HepG2 (cell line): ENCODE results near the gene PGGT1B. TPM values are rescaled to one million over a fixed set of nuclear protein-coding genes. Genes with fewer than 3 reads are reported as not detected.

Experiments
- ATAC-seq: fragments of 200-7000 bp; cut with Tn5 transposase; 3 replicates; pipeline ENCODE4 v1.9.1; 2020; ENCODE audit warnings: mild to moderate bottlenecking, moderate library complexity
- BruUV-seq: library from RNA; stranded (reverse); fragments of 400-500 nt; replicated peaks from 2 replicates; lab custom pipeline; 2021; lab: Mats Ljungman, UMichigan
- CTCF ChIA-PET: fragments of 300-600 bp; formaldehyde crosslinking; extraction: SDS; loops from one replicate; lab custom pipeline; 2021; ENCODE audit warnings: low total read pairs, inconsistent platforms, low intra/inter-chr PET ratio; lab: Yijun Ruan, JAX
- POLR2A ChIA-PET: fragments of 350-600 bp; sonication (Branson Sonifier 250); formaldehyde crosslinking; loops from one replicate; lab custom pipeline; 2020; ENCODE audit warnings: antibody characterized with exemption, inconsistent platforms; lab: Yijun Ruan, JAX
- DNase-seq: peaks from one replicate; pipeline ENCODE4 v3.0.0-alpha.2; 2015; ENCODE audit warnings: low spot score
- FAIRE-seq: peaks from 3 replicates; lab custom pipeline; 2011; peaks lifted over from hg19 to GRCh38; lab: Jason Lieb, UNC
- H2AFZ ChIP-seq: one replicate; pipeline ENCODE4 v1.6.1; 2011; ENCODE audit warnings: low read length, inconsistent platforms
- H3K27ac ChIP-seq: fragments of 300-600 bp; 3 replicates; pipeline ENCODE4 v1.8.0; 2011; ENCODE audit warnings: mixed run types, mild to moderate bottlenecking, mixed read lengths, low read length, inconsistent platforms; ENCODE audit not compliant: insufficient read depth; ENCODE audit errors: extremely low read length
- H3K27me3 ChIP-seq, 2 experiments: fragments of 200-600 bp in 1 of 2; 2 replicates in 1 of 2; 3 replicates in 1 of 2; pipeline versions ENCODE4 v1.6.0 to v1.8.0; 2011; ENCODE audit warnings: low read length in 2 of 2, mild to moderate bottlenecking in 2 of 2, moderate library complexity in 2 of 2, inconsistent platforms in 1 of 2; ENCODE audit not compliant: insufficient read depth in 2 of 2, control insufficient read depth in 1 of 2
- H3K36me3 ChIP-seq, 2 experiments: fragments of 200-600 bp in 1 of 2; replicated peaks in 1 of 2; 2 replicates in 1 of 2; 3 replicates in 1 of 2; pipeline versions ENCODE4 v1.5.1 to v1.8.0; 2011; ENCODE audit warnings: low read length in 2 of 2, inconsistent platforms in 1 of 2; ENCODE audit not compliant: insufficient read depth in 2 of 2, control insufficient read depth in 1 of 2
- H3K4me1 ChIP-seq: 2 replicates; pipeline ENCODE4 v1.5.1; 2012; ENCODE audit warnings: low read length, inconsistent platforms; ENCODE audit not compliant: insufficient read depth
- H3K4me2 ChIP-seq: 2 replicates; pipeline ENCODE4 v1.6.0; 2011; ENCODE audit warnings: low read depth, low read length, inconsistent platforms
- H3K4me3 ChIP-seq, 3 experiments: fragments of 200-600 bp in 1 of 3; sonication (generic), shearing (Covaris generic) in 1 of 3; replicated peaks in 1 of 3; 2 replicates each; pipeline ENCODE4 v1.5.1; 2011 to 2016; ENCODE audit warnings: low read length in 3 of 3, inconsistent platforms in 2 of 3, low read depth in 2 of 3, mild to moderate bottlenecking in 2 of 3, control low read depth in 1 of 3, mixed read lengths in 1 of 3; ENCODE audit not compliant: insufficient read depth in 1 of 3
- H3K79me2 ChIP-seq: one replicate; pipeline ENCODE4 v1.6.1; 2011; ENCODE audit warnings: low read length, inconsistent platforms; ENCODE audit not compliant: insufficient read depth
- H3K9ac ChIP-seq: 2 replicates; pipeline ENCODE4 v1.6.0; 2011; ENCODE audit warnings: mild to moderate bottlenecking, low read depth, low read length, inconsistent platforms; ENCODE audit not compliant: insufficient read depth
- H3K9me3 ChIP-seq: 2 replicates; pipeline ENCODE4 v1.5.1; 2012; ENCODE audit warnings: mild to moderate bottlenecking, low read length
- H4K20me1 ChIP-seq: 2 replicates; pipeline ENCODE4 v1.6.0; 2011; ENCODE audit warnings: inconsistent platforms, mild to moderate bottlenecking, low read length, moderate library complexity; ENCODE audit not compliant: insufficient read depth
- FOSL1 ChIP-seq: sonication (generic); formaldehyde crosslinking; IDR thresholded peaks from 2 replicates; pipeline ENCODE4 v1.9.0; 2021; ENCODE audit warnings: missing genetic modification reagents, borderline replicate concordance
- FOXC1 ChIP-seq: sonication (generic); formaldehyde crosslinking; IDR thresholded peaks from 2 replicates; pipeline ENCODE4 v1.8.0; 2022; ENCODE audit warnings: mild to moderate bottlenecking, missing genetic modification reagents, borderline replicate concordance
- MED8 ChIP-seq: sonication (generic); formaldehyde crosslinking; IDR thresholded peaks from 2 replicates; pipeline ENCODE4 v1.8.1; 2023; ENCODE audit warnings: mild to moderate bottlenecking, missing genetic modification reagents; ENCODE audit not compliant: insufficient replicate concordance
- MIXL1 ChIP-seq: IDR thresholded peaks from 2 replicates; pipeline ENCODE4 v1.6.1; 2016
- NR2F1 ChIP-seq, 2 experiments: fragments of 450-650 bp in 1 of 2; formaldehyde crosslinking in 1 of 2; IDR thresholded peaks; 2 replicates each; pipeline versions ENCODE4 v1.5.0 to v1.6.1; 2016 to 2020; ENCODE audit warnings: mild to moderate bottlenecking in 1 of 2, missing compliant biosample characterization in 1 of 2, missing genetic modification reagents in 1 of 2, moderate library complexity in 1 of 2
- POLR2G ChIP-seq: fragments of 200-400 bp; formaldehyde crosslinking; IDR thresholded peaks from 2 replicates; pipeline ENCODE4 v1.6.1; 2018; ENCODE audit warnings: mild to moderate bottlenecking, low read depth, low read length, moderate library complexity
- SETDB1 ChIP-seq: sonication (generic); formaldehyde crosslinking; IDR thresholded peaks from 2 replicates; pipeline ENCODE4 v1.5.1; 2020; ENCODE audit warnings: missing genetic modification reagents, mild to moderate bottlenecking, borderline replicate concordance
- SP1 ChIP-seq, 2 experiments: fragments of 450-650 bp in 1 of 2; sonication (generic) in 1 of 2; formaldehyde crosslinking in 1 of 2; IDR thresholded peaks; 2 replicates each; pipeline versions ENCODE4 v1.4.0 to v1.6.1; 2016 to 2020; ENCODE audit warnings: missing genetic modification reagents in 1 of 2
- TEAD3 ChIP-seq: optimal IDR thresholded peaks from 2 replicates; pipeline ENCODE3; 2016; ENCODE audit warnings: borderline replicate concordance
- ZBTB7A ChIP-seq: sonication (generic); formaldehyde crosslinking; IDR thresholded peaks from 2 replicates; pipeline ENCODE4 v1.8.0; 2022; ENCODE audit warnings: mild to moderate bottlenecking, missing genetic modification reagents
- ZNF138 ChIP-seq: sonication (generic); formaldehyde crosslinking; IDR thresholded peaks from 2 replicates; pipeline ENCODE4 v1.5.0; 2020; ENCODE audit warnings: mild to moderate bottlenecking, low read depth, missing genetic modification reagents
- in situ Hi-C: cut with HindIII; loops from 2 replicates; pipeline ENCODE4 v1.10.0; 2017; ENCODE audit warnings: low pct_unique_long_range_greater_than_20kb; ENCODE audit not compliant: extremely low pct_ligation_motif_present
- intact Hi-C: fragments of 100-400 bp; cut with micrococcal nuclease; formaldehyde crosslinking; loops from one replicate; pipeline ENCODE4 v1.10.0; 2022; ENCODE audit not compliant: unreplicated experiment
- polyA plus RNA-seq, 8 experiments: library from polyadenylated mRNA; depleted of rRNA in 3 of 8; stranded (reverse) in 7 of 8; unstranded in 1 of 8; fragments of >200 nt; fragmentation: Illumina TruSeq in 4 of 8; extraction: Trizol in 4 of 8; gene quantifications; 2 replicates each; pipeline versions ENCODE4 v1.2.1 to v1.2.3, GENCODE V29; 2011 to 2016; ENCODE audit warnings: low read depth in 4 of 8, missing spikeins in 1 of 8, mixed read lengths in 1 of 8; ENCODE audit not compliant: insufficient read depth in 1 of 8
- total RNA-seq, 5 experiments: library from RNA; depleted of rRNA; stranded (reverse); fragments of >200 nt; fragmentation: Illumina TruSeq; extraction: Trizol; gene quantifications; 2 replicates each; pipeline ENCODE4 v1.2.3, GENCODE V29; 2016; ENCODE audit warnings: low read depth in 1 of 5
- TF ChIP-seq, protein P1 (sequence below): sonication (generic); formaldehyde crosslinking; IDR thresholded peaks from 2 replicates; pipeline ENCODE4 v1.5.1; 2020; ENCODE audit warnings: mild to moderate bottlenecking, missing genetic modification reagents, borderline replicate concordance
- TF ChIP-seq, protein P2 (sequence below): IDR thresholded peaks from 2 replicates; pipeline ENCODE4 v1.6.1; 2016; ENCODE audit warnings: missing biosample characterization, missing genetic modification reagents, low read depth
- TF ChIP-seq, protein P3 (sequence below): sonication (generic); formaldehyde crosslinking; conservative IDR thresholded peaks from 2 replicates; pipeline ENCODE4 v1.4.0; 2020; ENCODE audit warnings: missing genetic modification reagents

PGGT1B gene
- total and polyA plus RNA-seq, 2 of the 13 experiments (the other 11 are each of a cell fraction or from before 2014, with no cell fraction given) = 2.4 to 42.7 TPM

DNA sequence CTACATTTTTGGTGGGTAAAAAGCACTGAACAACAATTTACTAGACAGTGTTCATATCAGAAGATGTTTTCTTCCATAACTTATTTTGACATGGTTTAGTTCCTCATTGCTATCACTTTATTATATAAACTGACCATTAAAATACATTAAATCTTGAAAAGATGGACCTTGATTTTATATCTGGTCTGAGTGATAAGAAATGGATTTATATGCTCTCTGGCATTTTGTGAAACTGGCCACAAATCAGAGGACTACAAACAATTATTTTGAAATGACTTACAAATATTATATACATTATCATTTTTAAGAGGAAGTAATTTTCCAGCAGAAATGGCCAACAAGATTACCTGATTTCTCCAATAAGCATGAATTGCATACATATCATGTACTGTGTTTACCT lies 69.4 kb downstream of the PGGT1B start:
- POLR2A ChIA-PET = no interaction called here
- no peak overlapping the region for H3K27ac ChIP-seq
- H3K79me2 ChIP-seq = no peaks in the 10 kb centered on the region
- no peak overlapping the region for H3K9ac ChIP-seq
- no peak for FAIRE-seq
- no peak overlapping the region for H3K4me3 ChIP-seq
- H2AFZ ChIP-seq = no peak overlapping the region
- no peaks in the 10 kb centered on the region for H3K27me3 ChIP-seq
- no peak for DNase-seq
- no peaks in the 10 kb centered on the region for H3K9me3 ChIP-seq
- intact Hi-C loops = no loop called here
- H3K4me1 ChIP-seq = peaks cover 16% of the 10 kb centered on the region
- ATAC-seq = no peak
- BruUV-seq = no TSS peak
- TF ChIP-seq, protein P1, sequence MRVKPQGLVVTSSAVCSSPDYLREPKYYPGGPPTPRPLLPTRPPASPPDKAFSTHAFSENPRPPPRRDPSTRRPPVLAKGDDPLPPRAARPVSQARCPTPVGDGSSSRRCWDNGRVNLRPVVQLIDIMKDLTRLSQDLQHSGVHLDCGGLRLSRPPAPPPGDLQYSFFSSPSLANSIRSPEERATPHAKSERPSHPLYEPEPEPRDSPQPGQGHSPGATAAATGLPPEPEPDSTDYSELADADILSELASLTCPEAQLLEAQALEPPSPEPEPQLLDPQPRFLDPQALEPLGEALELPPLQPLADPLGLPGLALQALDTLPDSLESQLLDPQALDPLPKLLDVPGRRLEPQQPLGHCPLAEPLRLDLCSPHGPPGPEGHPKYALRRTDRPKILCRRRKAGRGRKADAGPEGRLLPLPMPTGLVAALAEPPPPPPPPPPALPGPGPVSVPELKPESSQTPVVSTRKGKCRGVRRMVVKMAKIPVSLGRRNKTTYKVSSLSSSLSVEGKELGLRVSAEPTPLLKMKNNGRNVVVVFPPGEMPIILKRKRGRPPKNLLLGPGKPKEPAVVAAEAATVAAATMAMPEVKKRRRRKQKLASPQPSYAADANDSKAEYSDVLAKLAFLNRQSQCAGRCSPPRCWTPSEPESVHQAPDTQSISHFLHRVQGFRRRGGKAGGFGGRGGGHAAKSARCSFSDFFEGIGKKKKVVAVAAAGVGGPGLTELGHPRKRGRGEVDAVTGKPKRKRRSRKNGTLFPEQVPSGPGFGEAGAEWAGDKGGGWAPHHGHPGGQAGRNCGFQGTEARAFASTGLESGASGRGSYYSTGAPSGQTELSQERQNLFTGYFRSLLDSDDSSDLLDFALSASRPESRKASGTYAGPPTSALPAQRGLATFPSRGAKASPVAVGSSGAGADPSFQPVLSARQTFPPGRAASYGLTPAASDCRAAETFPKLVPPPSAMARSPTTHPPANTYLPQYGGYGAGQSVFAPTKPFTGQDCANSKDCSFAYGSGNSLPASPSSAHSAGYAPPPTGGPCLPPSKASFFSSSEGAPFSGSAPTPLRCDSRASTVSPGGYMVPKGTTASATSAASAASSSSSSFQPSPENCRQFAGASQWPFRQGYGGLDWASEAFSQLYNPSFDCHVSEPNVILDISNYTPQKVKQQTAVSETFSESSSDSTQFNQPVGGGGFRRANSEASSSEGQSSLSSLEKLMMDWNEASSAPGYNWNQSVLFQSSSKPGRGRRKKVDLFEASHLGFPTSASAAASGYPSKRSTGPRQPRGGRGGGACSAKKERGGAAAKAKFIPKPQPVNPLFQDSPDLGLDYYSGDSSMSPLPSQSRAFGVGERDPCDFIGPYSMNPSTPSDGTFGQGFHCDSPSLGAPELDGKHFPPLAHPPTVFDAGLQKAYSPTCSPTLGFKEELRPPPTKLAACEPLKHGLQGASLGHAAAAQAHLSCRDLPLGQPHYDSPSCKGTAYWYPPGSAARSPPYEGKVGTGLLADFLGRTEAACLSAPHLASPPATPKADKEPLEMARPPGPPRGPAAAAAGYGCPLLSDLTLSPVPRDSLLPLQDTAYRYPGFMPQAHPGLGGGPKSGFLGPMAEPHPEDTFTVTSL (CRISPR knock-in tag) = no peak
- TF ChIP-seq, protein P2, sequence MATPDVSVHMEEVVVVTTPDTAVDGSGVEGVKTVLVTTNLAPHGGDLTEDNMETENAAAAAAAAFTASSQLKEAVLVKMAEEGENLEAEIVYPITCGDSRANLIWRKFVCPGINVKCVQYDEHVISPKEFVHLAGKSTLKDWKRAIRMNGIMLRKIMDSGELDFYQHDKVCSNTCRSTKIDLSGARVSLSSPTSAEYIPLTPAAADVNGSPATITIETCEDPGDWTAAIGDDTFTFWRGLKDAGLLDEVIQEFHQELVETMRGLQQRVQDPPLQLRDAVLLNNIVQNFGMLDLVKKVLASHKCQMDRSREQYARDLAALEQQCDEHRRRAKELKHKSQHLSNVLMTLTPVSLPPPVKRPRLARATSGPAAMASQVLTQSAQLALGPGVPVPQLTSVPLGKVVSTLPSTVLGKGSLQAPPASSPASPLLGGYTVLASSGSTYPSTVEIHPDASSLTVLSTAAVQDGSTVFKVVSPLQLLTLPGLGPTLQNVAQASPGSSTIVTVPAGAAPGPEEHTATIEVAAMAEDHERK (CRISPR knock-in tag) = no peak
- TF ChIP-seq SP1 (IDR thresholded peaks at IDR 0.05) (no peak), SP1 (CRISPR knock-in tag; IDR thresholded peaks at IDR 0.05) (no peak), FOXC1 (CRISPR knock-in tag) (no peak), MIXL1 (CRISPR knock-in tag) (no peak), ZNF138 (CRISPR knock-in tag) (no peak), TEAD3 (no peak), POLR2G (no peak), FOSL1 (CRISPR knock-in tag) (no peak), ZBTB7A (CRISPR knock-in tag) (no peak), MED8 (CRISPR knock-in tag) (no peak), NR2F1 (CRISPR knock-in tag; IDR thresholded peaks at IDR 0.05) (no peak), SETDB1 (no peak)
- TF ChIP-seq, protein P3, sequence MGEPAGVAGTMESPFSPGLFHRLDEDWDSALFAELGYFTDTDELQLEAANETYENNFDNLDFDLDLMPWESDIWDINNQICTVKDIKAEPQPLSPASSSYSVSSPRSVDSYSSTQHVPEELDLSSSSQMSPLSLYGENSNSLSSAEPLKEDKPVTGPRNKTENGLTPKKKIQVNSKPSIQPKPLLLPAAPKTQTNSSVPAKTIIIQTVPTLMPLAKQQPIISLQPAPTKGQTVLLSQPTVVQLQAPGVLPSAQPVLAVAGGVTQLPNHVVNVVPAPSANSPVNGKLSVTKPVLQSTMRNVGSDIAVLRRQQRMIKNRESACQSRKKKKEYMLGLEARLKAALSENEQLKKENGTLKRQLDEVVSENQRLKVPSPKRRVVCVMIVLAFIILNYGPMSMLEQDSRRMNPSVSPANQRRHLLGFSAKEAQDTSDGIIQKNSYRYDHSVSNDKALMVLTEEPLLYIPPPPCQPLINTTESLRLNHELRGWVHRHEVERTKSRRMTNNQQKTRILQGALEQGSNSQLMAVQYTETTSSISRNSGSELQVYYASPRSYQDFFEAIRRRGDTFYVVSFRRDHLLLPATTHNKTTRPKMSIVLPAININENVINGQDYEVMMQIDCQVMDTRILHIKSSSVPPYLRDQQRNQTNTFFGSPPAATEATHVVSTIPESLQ (CRISPR knock-in tag) = no peak
- TF ChIP-seq, all 625 proteins: peak for 0
- H3K36me3 ChIP-seq = no peaks in the 10 kb centered on the region
- CTCF ChIA-PET = no interaction called here
- in situ Hi-C loops = no loop called here
- no peak overlapping the region for H3K4me2 ChIP-seq
- H4K20me1 ChIP-seq = no peaks in the 10 kb centered on the region
